ENCODE results near the gene GALNT6.
A peak's percentile ranks its signal among the peaks of the same experiment; 100 is the strongest.

Gene GALNT6

DNA sequence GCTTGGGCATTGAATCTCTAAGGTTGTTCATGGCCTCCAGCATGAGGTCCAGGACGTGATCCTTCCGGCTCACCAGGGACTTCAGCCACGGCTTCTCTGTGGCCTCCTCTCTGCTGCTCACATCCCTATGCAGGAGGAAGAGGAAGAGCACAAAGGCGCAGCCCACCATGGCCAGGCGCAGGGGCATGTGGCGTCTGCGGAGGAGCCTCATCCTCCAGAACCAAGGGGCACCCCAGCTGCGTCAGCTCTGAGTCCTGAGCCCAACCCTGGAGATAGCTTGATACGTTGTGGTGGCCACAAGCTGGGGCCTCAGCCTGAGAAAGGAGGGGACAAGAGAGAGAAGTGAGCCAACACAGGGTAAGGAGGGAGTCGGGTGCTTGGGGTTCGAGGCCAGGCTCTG, 11.6 kb downstream of the GALNT6 start:
- no peak for DNase-seq

GRCh38 chr12:51378749-51379148, 12.5 kb downstream of the GALNT6 start:
- DNase-seq: peak; percentile 75

GRCh38 chr12:51377099-51377984, 13.9 kb downstream of the GALNT6 start:
- DNase-seq: no peak

DNA sequence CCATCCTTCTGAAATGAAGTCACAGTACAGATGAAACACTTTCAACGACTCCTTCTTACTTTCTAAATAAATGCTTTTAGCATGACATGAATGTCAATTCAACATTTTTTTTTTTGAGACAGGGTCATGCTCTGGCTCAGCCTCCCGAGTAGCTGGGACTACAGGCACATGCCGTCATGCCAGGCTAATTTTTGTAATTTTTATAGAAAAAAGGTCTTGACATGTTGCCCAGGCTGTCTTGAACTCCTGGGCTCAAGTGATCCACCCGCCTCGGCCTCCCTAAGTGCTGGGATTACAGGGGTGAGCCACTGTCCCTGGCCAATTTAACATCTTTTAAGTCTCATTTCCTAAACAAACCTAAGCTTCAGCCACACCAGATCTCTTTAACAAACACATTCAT, 16.4 kb downstream of the GALNT6 start:
- no peak for DNase-seq

GRCh38 chr12:51374361-51374760, 16.8 kb downstream of the GALNT6 start:
- DNase-seq: no peak

DNA sequence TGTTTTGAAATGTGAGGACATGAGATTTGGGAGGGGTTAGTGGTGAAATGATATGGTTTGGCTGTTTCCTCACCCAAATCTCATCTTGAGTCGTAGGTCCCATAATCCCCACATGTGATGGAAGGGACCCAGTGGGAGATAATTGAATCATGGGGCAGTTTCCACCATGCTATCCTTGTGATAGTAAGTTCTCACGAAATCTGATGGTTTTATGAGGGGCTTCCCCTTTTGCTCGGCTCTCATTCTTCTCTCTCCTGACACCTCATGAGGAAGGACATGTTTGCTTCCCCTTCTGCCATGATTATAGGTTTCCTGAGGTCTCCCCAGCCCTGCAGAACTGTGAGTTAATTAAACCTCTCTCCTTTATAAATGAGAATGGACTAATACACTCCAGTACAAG, 18.0 kb downstream of the GALNT6 start:
- peak; percentile 69 for DNase-seq

DNA sequence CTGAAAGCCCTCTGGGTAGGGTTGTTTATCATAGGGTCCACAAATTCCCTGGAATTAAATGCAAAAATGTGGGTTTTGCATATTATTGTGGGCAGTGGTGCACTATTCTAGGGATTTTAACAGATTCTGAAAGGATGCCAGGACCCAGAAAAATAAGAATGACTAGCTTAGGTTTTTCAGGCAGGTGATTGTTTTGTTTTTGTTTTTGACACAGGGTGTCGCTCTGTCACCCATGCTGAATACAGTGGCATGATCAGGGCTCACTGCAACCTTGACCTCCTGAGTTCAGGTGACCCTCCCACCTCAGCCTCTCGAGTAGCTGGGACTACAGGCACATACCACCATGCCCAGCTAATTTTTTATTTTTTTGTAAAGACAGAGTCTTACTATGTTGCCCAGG, 19.2 kb downstream of the GALNT6 start:
- no peak for DNase-seq

- no peak for DNase-seq
These were observed 19.8 kb downstream of the GALNT6 start for GRCh38 chr12:51371295-51371953.

- DNase-seq: no peak
These were observed 20.5 kb downstream of the GALNT6 start for GRCh38 chr12:51370667-51371066.

DNA sequence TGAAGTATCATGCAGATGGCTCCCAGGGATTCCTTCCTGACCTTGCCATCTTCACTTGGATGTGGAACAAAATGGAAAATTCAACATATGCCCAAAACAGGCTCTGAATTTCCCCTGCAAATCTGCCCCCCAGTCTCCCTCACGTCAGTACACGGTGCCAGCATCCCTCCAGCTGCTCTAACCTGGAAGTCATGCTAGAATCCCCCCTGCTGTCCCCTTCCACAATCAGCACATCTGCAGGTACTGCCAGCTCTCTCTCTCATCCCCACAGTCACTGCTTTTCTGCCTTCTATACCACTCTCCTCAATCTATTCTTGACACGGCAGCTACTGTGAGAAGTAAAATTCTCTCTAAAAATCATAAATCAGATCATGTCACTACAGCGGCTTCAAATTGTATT, 21.6 kb downstream of the GALNT6 start:
- DNase-seq: no peak

GRCh38 chr12:51368640-51369517, 22.3 kb downstream of the GALNT6 start:
- peak; percentile 97 for DNase-seq

GRCh38 chr12:51365276-51365675, 25.9 kb downstream of the GALNT6 start:
- DNase-seq: no peak

GRCh38 chr12:51364001-51364400, 27.2 kb downstream of the GALNT6 start:
- DNase-seq: no peak

DNA sequence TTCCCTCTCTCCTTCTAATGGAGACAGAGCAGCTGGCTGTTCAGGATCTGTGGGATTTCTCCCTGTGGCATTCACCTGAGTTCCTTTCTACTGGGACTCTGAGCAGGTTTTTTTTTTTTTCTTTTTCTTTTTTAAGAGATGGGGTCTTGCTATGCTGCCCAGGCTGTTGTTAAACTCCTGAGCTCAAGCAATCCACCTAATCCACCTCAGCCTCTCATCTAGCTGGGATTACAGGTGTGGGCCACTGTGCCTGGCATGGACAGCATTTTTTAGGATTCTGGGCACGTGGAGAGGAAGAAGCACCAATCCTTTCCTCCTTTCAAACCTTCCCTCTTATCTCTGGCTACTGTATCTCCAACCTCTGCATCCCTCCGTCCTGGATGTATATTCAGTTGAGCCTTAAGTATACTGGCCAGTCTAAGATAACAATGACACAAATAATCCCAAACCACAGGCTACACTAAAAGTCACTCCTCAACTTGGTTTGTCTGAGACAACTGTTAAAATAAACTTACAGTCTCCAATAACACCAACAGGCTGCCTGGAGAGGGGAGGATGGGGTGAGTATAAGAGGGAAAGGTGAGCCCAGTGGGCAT, 28.4 kb downstream of the GALNT6 start:
- peak; percentile 77 for DNase-seq

- no peak for DNase-seq
These were observed 28.9 kb downstream of the GALNT6 start for GRCh38 chr12:51362307-51362706.

DNA sequence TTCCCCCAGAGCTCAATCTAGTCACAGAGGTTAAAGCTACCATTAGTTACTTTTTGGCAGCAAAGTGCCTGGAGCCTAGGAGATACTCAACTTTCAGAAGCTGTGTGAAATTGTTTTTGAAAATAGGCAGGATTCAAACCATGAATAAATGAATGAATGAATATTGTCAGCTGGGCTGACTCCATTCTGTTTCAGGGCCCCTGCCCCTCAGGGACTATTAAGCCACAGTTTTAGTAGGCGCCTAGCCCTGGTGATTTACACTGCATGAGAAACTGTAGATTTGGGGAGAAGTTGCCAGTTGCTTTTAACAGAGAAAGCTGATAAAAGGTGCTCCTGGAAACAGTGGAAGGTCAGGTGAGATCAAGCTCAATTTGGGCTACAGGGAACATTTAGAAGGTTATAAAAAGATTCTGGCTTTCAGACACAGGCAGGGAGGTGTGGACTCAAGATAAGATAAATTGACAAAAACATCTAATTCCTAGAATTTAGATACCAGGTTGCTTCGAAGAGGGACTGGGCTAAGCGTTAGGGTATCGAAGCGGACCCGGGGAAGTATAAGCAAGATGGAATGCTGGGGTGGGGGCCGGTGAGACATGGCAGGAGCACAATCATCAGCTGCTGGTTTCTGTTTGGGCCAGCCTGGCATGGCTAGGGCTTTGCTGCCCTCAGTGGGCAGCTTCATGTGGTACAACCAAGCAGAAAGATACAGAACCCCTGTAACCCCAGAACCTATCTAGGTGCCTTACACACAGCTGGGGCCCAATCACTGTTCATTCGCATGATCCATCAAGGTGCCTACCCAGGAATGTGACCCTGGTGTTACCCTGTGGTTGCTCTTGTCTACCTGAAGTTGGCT, 29.8 kb downstream of the GALNT6 start:
- DNase-seq: no peak

DNA sequence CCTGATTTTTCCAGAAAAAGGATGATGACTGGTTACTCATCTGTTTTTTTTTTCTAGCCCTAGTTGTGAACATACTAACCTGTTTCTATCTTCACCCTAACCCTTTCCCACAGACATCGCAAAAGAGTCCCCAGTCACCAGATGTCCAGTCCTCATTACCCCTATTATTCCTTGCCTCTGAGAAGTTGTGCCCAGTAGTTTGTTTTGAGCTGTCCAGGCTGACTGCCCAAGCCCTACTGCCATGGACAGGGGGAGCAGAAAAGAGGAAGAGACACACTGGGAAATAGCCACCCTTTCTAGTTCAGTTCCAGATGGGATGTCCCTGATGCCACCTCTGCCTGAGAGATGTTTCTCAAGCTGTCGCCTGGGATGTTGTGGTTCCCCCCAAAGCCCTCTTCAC, 30.9 kb downstream of the GALNT6 start:
- no peak for DNase-seq

GRCh38 chr12:51359851-51360250, 31.4 kb downstream of the GALNT6 start:
- DNase-seq: no peak

GRCh38 chr12:51358496-51358895, 32.7 kb downstream of the GALNT6 start:
- no peak for DNase-seq

DNA sequence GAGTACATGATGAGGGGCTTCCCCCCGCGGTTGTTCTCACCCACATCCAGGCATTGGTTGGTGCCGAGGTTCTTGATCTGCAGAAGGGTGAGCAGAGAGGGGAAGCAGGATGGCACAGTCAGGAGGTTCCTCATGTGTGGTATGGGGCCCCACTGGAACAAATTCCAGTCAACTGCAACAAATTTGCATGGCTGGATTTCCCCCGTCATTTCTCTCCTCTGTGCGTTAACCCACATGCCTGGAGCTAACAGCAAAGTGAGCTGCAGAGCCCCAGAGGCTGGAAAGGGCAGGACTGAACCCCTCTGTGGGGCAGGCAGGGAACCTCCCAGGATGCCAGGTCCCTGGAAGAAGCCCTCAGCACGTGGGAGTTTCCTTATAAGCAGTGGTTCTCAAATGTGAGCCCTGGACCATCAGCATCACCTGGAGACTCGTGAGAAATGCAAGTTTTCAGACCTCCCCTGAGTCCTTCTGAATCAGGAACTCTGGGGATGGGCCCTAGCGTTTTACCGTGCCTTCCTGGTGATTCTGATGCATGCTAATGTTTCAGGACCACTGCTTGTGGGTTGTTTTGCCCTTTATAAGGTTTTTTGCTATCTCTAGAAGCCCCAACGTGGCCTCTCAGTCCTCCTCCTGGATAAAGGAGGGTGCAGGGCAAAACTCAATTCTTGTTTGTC, 33.7 kb downstream of the GALNT6 start:
- DNase-seq: no peak

GRCh38 chr12:51351913-51352532, 39.2 kb downstream of the GALNT6 start:
- peak; percentile 75 for DNase-seq
